Astrocyte (in vitro differentiated cells and primary cell): ENCODE measurements around the gene MTUS2.

Experiments
- EZH2 ChIP-seq: IDR thresholded peaks from 2 replicates; pipeline ENCODE4 v1.6.1; 2012; ENCODE audit warnings: mild to moderate bottlenecking, low read length, inconsistent platforms; ENCODE audit not compliant: insufficient read depth
- TF ChIP-seq, protein P1 (sequence below): IDR thresholded peaks from 2 replicates; pipeline ENCODE4 v1.5.1; 2011; ENCODE audit warnings: low read depth, mild to moderate bottlenecking, inconsistent platforms, low read length, moderate library complexity; ENCODE audit not compliant: insufficient read depth

DNA sequence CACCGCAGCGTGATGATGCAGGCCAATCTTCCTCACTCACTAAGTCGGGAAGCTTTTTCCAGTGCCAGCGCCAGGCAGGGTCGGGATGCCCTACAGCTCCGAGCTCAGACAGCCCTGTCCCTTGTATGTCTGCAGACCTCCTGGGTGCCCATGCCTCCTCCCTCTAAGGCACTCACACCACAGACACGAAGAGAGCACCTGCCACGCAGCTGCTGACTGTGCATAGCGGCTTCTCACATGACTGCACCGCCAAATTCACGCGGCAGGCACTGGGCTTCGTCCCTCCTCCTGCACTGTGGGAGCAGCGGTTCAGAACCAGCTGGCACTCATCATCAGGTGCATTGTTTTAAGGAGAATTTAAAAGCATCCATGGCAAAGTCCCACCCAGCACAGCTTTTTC is 687.2 kb downstream of the MTUS2 start:
- TF ChIP-seq EZH2, result no peak
- TF ChIP-seq, protein P1, sequence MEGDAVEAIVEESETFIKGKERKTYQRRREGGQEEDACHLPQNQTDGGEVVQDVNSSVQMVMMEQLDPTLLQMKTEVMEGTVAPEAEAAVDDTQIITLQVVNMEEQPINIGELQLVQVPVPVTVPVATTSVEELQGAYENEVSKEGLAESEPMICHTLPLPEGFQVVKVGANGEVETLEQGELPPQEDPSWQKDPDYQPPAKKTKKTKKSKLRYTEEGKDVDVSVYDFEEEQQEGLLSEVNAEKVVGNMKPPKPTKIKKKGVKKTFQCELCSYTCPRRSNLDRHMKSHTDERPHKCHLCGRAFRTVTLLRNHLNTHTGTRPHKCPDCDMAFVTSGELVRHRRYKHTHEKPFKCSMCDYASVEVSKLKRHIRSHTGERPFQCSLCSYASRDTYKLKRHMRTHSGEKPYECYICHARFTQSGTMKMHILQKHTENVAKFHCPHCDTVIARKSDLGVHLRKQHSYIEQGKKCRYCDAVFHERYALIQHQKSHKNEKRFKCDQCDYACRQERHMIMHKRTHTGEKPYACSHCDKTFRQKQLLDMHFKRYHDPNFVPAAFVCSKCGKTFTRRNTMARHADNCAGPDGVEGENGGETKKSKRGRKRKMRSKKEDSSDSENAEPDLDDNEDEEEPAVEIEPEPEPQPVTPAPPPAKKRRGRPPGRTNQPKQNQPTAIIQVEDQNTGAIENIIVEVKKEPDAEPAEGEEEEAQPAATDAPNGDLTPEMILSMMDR, result no peak
